ENCODE measurements around the gene OPTC. TPM values are rescaled to one million over a fixed set of nuclear protein-coding genes. Genes with fewer than 3 reads are reported as not detected.

Gene OPTC
- total and polyA plus RNA-seq, 2 of the 13 experiments (the other 11 are each of a cell fraction or from before 2014, with no cell fraction given) = not detected

- TF ChIP-seq CEBPZ (IDR thresholded peaks at IDR 0.05; ENCODE audit: low read length) = no peak
- no peak for TF ChIP-seq ZMAT3 (CRISPR knock-in tag; conservative IDR thresholded peaks at IDR 0.05)
- TF ChIP-seq MEIS2 (CRISPR knock-in tag; IDR thresholded peaks at IDR 0.05) = no peak
- TF ChIP-seq SMAD9 (CRISPR knock-in tag; IDR thresholded peaks at IDR 0.05) = no peak
- TF ChIP-seq ZBTB7A (CRISPR knock-in tag; IDR thresholded peaks at IDR 0.05) = no peak
- TF ChIP-seq ZNF839 (CRISPR knock-in tag; IDR thresholded peaks at IDR 0.05; ENCODE audit: borderline replicate concordance) = no peak
- no peak for TF ChIP-seq PCBP1 (IDR thresholded peaks at IDR 0.05; ENCODE audit: borderline replicate concordance, low read depth, low read length)
- TF ChIP-seq IRX3 (CRISPR knock-in tag; IDR thresholded peaks at IDR 0.05; ENCODE audit: borderline replicate concordance, low read depth) = no peak
Observed at GRCh38 chr1:203557390-203557789, 63.4 kb downstream of the OPTC start (continued).

- POLR2A ChIA-PET = no interaction called here
- in situ Hi-C loops (cut with HindIII; ENCODE audit: extremely low pct_ligation_motif_present, low pct_unique_long_range_greater_than_20kb) (no loop called here), intact Hi-C loops (cut with micrococcal nuclease; ENCODE audit: unreplicated experiment) (no loop called here)
- no peaks in the 10 kb centered on the region for H3K4me1 ChIP-seq (ENCODE audit: insufficient read depth, low read length)
- H3K79me2 ChIP-seq (ENCODE audit: insufficient read depth, low read length) = no peaks in the 10 kb centered on the region
- H3K27ac ChIP-seq (ENCODE audit: extremely low read length, insufficient read depth, low read length) = no peak overlapping the region
- CTCF ChIA-PET (ENCODE audit: low intra/inter-chr PET ratio, low total read pairs) = no interaction called here
- no TSS peak for BruUV-seq (replicated peaks)
- no peaks in the 10 kb centered on the region for H4K20me1 ChIP-seq (ENCODE audit: insufficient read depth, low read length)
- ATAC-seq (no peak), DNase-seq (ENCODE audit: low spot score) (no peak), FAIRE-seq (no peak)
- H3K9ac ChIP-seq (ENCODE audit: insufficient read depth, low read depth, low read length) = no peak overlapping the region
- no peaks in the 10 kb centered on the region for H3K36me3 ChIP-seq (replicated peaks in 1 of 2; ENCODE audit: control insufficient read depth in 1 of 2, insufficient read depth in 2 of 2, low read length in 2 of 2)
- no peak overlapping the region for H3K4me3 ChIP-seq (replicated peaks in 1 of 3; ENCODE audit: insufficient read depth in 1 of 3, low read depth in 2 of 3, low read length in 3 of 3)
- H2AFZ ChIP-seq (ENCODE audit: low read length) = no peak overlapping the region
- H3K27me3 ChIP-seq (ENCODE audit: control insufficient read depth in 1 of 2, insufficient read depth in 2 of 2, low read length in 2 of 2) = peaks cover 1 to 14% of the 10 kb centered on the region in 2 experiments; a peak in 2 of 5 replicates
- 18% methylated on average over 5 of the region's 5 CpGs for WGBS (ENCODE audit: low lambda C conversion rate)
- H3K4me2 ChIP-seq (ENCODE audit: low read depth, low read length) = no peak overlapping the region
- H3K9me3 ChIP-seq (ENCODE audit: low read length) = no peaks in the 10 kb centered on the region
- TF ChIP-seq ZNF260 (CRISPR knock-in tag; IDR thresholded peaks at IDR 0.05; ENCODE audit: borderline replicate concordance, low read depth) = no peak
- TF ChIP-seq ZNF180 (CRISPR knock-in tag; IDR thresholded peaks at IDR 0.05; ENCODE audit: borderline replicate concordance, low read depth) = no peak
- TF ChIP-seq CEBPG (CRISPR knock-in tag; IDR thresholded peaks at IDR 0.05) = no peak
- TF ChIP-seq RAD51 (IDR thresholded peaks at IDR 0.05; ENCODE audit: borderline replicate concordance) = no peak
- no peak for TF ChIP-seq ZBTB49 (CRISPR knock-in tag; IDR thresholded peaks at IDR 0.05; ENCODE audit: borderline replicate concordance)
- TF ChIP-seq MNT (IDR thresholded peaks at IDR 0.05) = no peak
- no peak for TF ChIP-seq ZNF839 (CRISPR knock-in tag; IDR thresholded peaks at IDR 0.05; ENCODE audit: borderline replicate concordance)
- no peak for TF ChIP-seq CCDC6 (CRISPR knock-in tag; IDR thresholded peaks at IDR 0.05)
Observed at GRCh38 chr1:203558064-203558760, 64.3 kb downstream of the OPTC start.

Data from HepG2 (cell line).